Prostate gland (tissue), 2 donors: ENCODE data around the gene CDK19. TPM values are rescaled to one million over a fixed set of nuclear protein-coding genes. Genes with fewer than 3 reads are reported as not detected.

Experiments used
- DNase-seq: peaks from one replicate; pipeline ENCODE4 v3.0.0-alpha.2; 2019; ENCODE audit warnings: low spot score
- H3K27ac ChIP-seq, 2 donors: fragments of 200-600 bp; sonication (generic); 2 replicates each; pipeline ENCODE4 v1.5.1; 2017 to 2019
- H3K27me3 ChIP-seq: fragments of 200-600 bp; sonication (generic); replicated peaks from 2 replicates; pipeline ENCODE4 v1.5.1; 2019; ENCODE audit not compliant: insufficient read depth
- H3K36me3 ChIP-seq, 2 donors: fragments of 200-600 bp; sonication (generic); 1 replicate in 1 of 2; 2 replicates in 1 of 2; pipeline versions ENCODE4 v1.5.1 to v1.8.1; 2017 to 2019
- H3K4me1 ChIP-seq: fragments of 200-600 bp; sonication (generic); replicated peaks from 2 replicates; pipeline ENCODE4 v1.5.1; 2019
- H3K4me3 ChIP-seq, 2 donors: fragments of 200-600 bp; sonication (generic); 2 replicates each; pipeline ENCODE4 v1.5.1; 2017 to 2019
- H3K9me3 ChIP-seq: fragments of 200-600 bp; sonication (generic); 2 replicates; pipeline ENCODE4 v1.5.1; 2017
- POLR2A ChIP-seq: fragments of 450-650 bp; IDR thresholded peaks from one replicate; pipeline ENCODE4 v1.6.1; 2016; ENCODE audit warnings: antibody characterized with exemption, mild to moderate bottlenecking
- POLR2AphosphoS5 ChIP-seq: sonication (generic); formaldehyde crosslinking; IDR thresholded peaks from one replicate; pipeline ENCODE4 v1.6.1; 2017; ENCODE audit warnings: antibody characterized with exemption
- WGBS: methylation state at CpG from one replicate; pipeline ENCODE4 v1.1.5; 2018; 5-methylcytosine and 5-hydroxymethylcytosine counted together
- intact Hi-C: fragments of 100-400 bp; cut with DNase I; formaldehyde crosslinking; loops from one replicate; pipeline ENCODE4 v1.14.2; 2022
- total RNA-seq, 2 donors: library from RNA; depleted of rRNA; stranded (reverse); fragments of >200 nt; gene quantifications; one replicate each; pipeline ENCODE4 v1.1.0, GENCODE V29; 2016
- TF ChIP-seq, protein P1 (sequence below), 4 experiments: fragments of 200-600 bp in 2 of 4; fragments of 450-650 bp in 2 of 4; sonication (generic) in 2 of 4; IDR thresholded peaks; 1 replicate in 3 of 4; 2 replicates in 1 of 4; pipeline ENCODE4 v1.5.1; 2016 to 2019; ENCODE audit warnings: antibody characterized with exemption in 4 of 4, mild to moderate bottlenecking in 2 of 4, moderate library complexity in 2 of 4

The CDK19 gene
- total RNA-seq, 2 donors from 2014 or later, result 41.4 to 70.2 TPM

GRCh38 chr6:110622912-110623578 lies 192.2 kb downstream of the CDK19 start:
- no peaks in the 10 kb centered on the region for H3K27me3 ChIP-seq
- peak overlapping the region; percentile 61 to 64 for H3K27ac ChIP-seq
- intact Hi-C loops, result no loop called here
- peak; percentile 80 for TF ChIP-seq POLR2AphosphoS5
- TF ChIP-seq, protein P1, sequence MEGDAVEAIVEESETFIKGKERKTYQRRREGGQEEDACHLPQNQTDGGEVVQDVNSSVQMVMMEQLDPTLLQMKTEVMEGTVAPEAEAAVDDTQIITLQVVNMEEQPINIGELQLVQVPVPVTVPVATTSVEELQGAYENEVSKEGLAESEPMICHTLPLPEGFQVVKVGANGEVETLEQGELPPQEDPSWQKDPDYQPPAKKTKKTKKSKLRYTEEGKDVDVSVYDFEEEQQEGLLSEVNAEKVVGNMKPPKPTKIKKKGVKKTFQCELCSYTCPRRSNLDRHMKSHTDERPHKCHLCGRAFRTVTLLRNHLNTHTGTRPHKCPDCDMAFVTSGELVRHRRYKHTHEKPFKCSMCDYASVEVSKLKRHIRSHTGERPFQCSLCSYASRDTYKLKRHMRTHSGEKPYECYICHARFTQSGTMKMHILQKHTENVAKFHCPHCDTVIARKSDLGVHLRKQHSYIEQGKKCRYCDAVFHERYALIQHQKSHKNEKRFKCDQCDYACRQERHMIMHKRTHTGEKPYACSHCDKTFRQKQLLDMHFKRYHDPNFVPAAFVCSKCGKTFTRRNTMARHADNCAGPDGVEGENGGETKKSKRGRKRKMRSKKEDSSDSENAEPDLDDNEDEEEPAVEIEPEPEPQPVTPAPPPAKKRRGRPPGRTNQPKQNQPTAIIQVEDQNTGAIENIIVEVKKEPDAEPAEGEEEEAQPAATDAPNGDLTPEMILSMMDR (IDR thresholded peaks at IDR 0.05), result no peak
- WGBS, result 42% methylated on average over 2 of the region's 2 CpGs
- DNase-seq, result peak; percentile 52
- H3K4me3 ChIP-seq, result no peak overlapping the region
- no peaks in the 10 kb centered on the region for H3K9me3 ChIP-seq
- H3K4me1 ChIP-seq, result peaks cover 6% of the 10 kb centered on the region
- H3K36me3 ChIP-seq, result no peaks in the 10 kb centered on the region

DNA sequence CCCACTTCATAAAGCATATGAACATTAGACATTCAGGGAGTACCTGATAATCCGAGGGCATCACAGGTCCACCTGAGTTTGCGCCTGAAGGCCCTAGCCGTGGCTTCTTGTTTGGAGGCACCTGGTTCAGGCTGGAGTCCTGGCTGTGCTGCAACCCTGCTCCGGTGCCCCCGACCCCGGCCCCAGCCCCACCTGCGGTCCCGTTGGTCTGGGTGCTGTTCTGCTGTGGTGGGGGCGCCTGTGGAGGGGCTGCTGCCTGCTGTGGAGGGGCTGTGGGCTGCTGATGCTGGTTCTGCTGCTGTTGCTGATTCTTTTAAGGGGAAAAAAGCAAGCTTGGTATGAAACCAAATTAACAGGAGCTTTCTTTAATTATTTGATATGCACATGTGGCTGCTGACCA lies 194.2 kb downstream of the CDK19 start:
- DNase-seq, result no peak
- peaks cover 6% of the 10 kb centered on the region for H3K4me1 ChIP-seq
- 73% methylated on average over 9 of the region's 9 CpGs for WGBS

DNA sequence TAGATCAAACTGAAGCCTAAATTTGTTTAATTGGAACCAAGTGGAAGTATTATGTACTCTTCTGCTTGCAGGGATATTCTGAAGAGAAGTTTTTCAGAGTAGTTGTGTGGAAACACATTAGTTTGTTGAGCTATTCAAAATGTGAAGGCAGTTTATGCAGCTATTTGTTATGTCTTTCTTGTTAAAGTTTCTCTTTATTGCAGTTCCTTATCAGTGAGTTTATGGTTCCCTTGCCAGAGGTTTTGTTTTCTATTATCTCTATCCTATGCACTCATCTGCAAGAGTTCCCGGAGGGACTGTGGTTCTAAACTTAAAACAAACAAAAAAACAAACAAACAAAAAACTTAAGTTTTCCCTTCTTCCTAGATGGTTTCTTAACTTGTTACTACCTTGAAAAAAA lies 195.2 kb downstream of the CDK19 start:
- Histone ChIP-seq H3K4me3 (no peak overlapping the region), H3K27me3 (no peaks in the 10 kb centered on the region), H3K27ac (peak overlapping the region; percentile 61 to 64), H3K4me1 (peaks cover 6% of the 10 kb centered on the region), H3K9me3 (no peaks in the 10 kb centered on the region), H3K36me3 (no peaks in the 10 kb centered on the region)
- 39% methylated on average over 1 of the region's 1 CpG for WGBS
- TF ChIP-seq, protein P1 (IDR thresholded peaks at IDR 0.05), result no peak
- TF ChIP-seq POLR2AphosphoS5, result no peak
- no peak for TF ChIP-seq POLR2A
- no peak for DNase-seq
- intact Hi-C loops, result no loop called here

More for the DNA sequence above, 194.2 kb downstream of the CDK19 start:
- Histone ChIP-seq H3K9me3 (no peaks in the 10 kb centered on the region), H3K27me3 (no peaks in the 10 kb centered on the region), H3K27ac (peak overlapping the region; percentile 61 to 64), H3K36me3 (no peaks in the 10 kb centered on the region), H3K4me3 (no peak overlapping the region)
- intact Hi-C loops, result no loop called here
- no peak for TF ChIP-seq POLR2A

GRCh38 chr6:110619275-110619908 lies 195.9 kb downstream of the CDK19 start:
- TF ChIP-seq, protein P1 (IDR thresholded peaks at IDR 0.05), result no peak
- TF ChIP-seq POLR2AphosphoS5 (no peak), POLR2A (no peak)
- intact Hi-C loops, result no loop called here
- Histone ChIP-seq H3K27ac (peak overlapping the region; percentile 61 to 64), H3K4me3 (no peak overlapping the region), H3K36me3 (no peaks in the 10 kb centered on the region), H3K27me3 (no peaks in the 10 kb centered on the region), H3K9me3 (no peaks in the 10 kb centered on the region), H3K4me1 (peaks cover 6% of the 10 kb centered on the region)
- 64% methylated on average over 2 of the region's 2 CpGs for WGBS
- no peak for DNase-seq

- peak; percentile 19 for DNase-seq
- peaks cover 6% of the 10 kb centered on the region for H3K4me1 ChIP-seq
- H3K36me3 ChIP-seq, result no peaks in the 10 kb centered on the region
- H3K27ac ChIP-seq, result peak overlapping the region; percentile 61 to 64
- TF ChIP-seq POLR2AphosphoS5 (peak; percentile 60), POLR2A (no peak)
- TF ChIP-seq, protein P1 (IDR thresholded peaks at IDR 0.05), result peak in 3 of 4 experiments; percentile 36 to 78 (median 54)
- intact Hi-C loops, result no loop called here
- H3K27me3 ChIP-seq, result no peaks in the 10 kb centered on the region
- no peaks in the 10 kb centered on the region for H3K9me3 ChIP-seq
- H3K4me3 ChIP-seq, result no peak overlapping the region
- 22% methylated on average over 3 of the region's 3 CpGs for WGBS
These were observed 196.5 kb downstream of the CDK19 start for GRCh38 chr6:110618591-110619267.
